ENCODE data around the gene HOXC12.

Gene HOXC12

DNA sequence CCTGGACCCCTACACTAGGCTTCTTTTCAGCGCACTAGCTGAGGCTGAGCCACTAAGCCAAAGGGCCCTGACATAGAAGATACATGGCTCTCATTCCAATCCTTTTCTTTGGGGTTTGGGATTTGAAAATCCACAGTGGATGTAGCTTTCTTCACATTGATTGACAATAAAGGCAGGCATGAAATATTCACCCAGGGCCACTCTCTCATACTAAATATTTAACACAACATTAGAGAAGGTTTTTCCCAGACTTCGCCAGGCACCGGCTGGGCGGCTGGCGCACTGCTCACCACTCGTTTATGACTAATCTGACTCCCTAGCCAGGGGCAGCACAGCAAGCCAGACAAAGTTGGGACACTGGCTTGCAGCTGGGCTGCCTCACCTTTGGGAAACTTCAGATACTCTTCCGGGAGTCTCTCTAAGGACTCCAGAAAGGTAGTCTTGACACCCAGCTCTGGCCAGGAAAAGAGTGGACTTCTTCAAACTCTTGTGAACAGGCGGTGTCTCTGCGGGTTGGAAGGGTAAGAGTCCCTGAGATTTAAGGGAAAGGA is 17.5 kb downstream of the HOXC12 start:
- DNase-seq (ENCODE audit: low read depth) = peak; percentile 68

- peak; percentile 43 for DNase-seq (ENCODE audit: low read depth)
These were observed 18.1 kb downstream of the HOXC12 start, which contains the start of gene HOXC11 for GRCh38 chr12:53972722-53973235. HOXC11 (plus strand) TSS chr12:53973126; CDS start chr12:53973242, 116 bp downstream.

DNA sequence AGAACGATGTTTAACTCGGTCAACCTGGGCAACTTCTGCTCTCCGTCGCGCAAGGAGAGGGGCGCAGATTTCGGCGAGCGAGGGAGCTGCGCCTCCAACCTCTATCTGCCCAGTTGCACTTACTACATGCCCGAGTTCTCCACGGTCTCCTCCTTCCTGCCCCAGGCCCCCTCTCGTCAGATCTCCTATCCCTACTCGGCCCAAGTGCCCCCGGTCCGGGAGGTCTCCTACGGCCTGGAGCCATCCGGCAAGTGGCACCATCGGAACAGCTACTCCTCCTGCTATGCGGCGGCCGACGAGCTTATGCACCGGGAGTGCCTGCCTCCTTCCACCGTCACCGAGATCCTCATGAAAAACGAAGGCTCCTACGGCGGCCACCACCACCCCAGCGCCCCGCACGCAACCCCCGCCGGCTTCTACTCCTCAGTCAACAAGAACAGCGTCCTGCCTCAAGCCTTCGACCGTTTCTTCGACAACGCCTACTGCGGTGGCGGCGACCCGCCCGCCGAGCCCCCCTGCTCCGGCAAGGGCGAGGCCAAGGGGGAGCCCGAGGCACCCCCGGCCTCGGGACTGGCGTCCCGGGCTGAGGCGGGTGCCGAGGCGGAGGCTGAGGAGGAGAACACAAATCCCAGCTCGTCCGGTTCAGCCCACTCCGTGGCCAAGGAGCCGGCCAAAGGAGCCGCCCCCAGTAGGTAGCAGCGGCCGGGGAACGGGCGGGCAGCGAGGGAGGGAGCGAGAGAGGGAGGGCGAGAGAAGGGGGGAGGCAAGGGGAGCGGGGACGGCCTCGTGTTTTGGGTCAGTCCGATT is 18.7 kb downstream of the HOXC12 start:
- DNase-seq (ENCODE audit: low read depth) = peak; percentile 72

GRCh38 chr12:53974084-53975063 is 19.7 kb downstream of the HOXC12 start, which contains the start of gene HOTAIR:
HOTAIR (minus strand) TSS chr12:53974954.
- DNase-seq (ENCODE audit: low read depth) = peak; percentile 75

DNA sequence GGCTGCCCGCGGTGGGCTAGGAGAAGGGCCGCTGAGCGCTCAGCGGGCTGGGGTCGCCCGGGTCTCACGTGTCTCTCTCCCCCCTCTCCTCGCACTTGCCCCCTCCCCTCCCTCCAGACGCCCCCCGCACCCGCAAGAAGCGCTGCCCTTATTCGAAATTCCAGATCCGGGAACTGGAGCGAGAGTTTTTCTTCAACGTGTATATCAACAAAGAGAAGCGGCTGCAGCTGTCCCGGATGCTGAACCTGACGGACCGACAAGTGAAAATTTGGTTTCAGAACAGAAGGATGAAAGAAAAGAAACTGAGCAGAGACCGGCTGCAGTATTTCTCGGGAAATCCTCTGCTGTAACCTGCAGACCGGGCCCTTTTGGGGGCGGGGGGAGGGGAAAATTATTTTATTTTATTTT is 20.4 kb downstream of the HOXC12 start:
- peak; percentile 39 for DNase-seq (ENCODE audit: low read depth)

- DNase-seq (ENCODE audit: low read depth) = no peak
These were observed 20.9 kb downstream of the HOXC12 start for GRCh38 chr12:53975479-53976152.

DNA sequence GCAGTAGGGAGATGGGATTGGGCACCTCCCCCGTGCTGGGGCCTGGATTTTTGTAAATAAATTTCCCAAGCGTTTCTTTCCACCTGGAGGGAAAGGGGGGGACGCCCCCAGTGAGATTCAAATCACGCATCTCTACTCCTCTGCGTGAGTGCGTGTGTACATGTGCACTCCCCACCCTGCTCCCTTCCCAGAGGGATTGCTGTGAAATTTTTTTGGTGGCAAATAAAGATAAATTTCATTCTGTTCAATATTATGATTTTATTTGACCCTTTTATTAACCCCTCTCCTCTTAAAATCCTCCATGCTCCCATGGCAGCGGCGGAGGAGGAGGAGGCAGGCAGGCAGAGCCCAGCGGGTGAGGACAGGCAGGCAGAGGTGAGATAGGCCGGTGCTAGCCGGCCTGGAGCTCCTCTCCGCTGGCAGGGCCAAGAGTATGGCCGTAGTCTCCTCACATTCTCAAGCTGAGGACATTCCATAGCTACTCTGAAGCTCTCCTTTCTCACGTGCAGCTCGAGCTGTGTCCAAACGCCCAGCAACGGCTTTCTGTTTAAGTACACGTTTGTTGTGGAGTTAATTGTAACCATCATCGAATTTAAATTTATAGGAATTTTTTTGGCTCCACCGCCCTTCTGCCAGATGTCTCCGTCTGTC is 21.6 kb downstream of the HOXC12 start:
- DNase-seq (ENCODE audit: low read depth) = peak; percentile 72

DNA sequence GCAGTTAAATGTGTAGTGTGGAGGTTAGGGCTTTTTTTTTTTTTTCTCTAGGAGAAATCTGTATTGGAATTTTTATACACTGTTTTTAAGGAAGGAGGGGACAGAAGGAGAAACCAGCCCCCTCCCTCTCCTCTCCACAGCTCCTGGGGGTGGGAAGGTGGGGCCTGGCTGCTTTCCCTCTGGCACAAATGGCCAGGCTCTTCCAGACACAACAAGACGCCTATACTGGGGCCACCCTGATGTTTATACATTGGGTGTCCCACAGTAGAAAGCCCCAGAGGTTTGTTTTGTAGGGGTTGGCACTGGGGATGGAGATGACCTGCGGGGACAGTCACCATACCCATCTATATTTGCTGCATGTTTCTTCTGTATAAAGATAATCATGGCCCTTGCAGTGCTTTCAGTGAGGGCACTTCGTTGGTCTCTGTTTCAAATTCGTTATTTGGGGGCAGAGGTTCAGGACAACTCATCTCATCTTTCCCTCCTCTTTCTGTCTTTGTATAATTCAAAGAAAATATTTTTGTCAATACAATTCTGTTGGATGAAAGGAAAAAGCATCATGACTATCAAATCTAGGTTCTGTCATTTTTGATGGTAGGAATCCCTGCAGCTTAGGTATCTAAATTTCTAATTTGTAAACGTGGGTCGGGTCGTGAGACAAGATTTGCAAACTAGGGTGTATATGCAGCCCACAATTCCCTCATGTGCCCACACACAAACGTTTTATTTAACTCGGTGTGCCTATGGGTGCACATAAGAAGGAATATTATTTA is 22.3 kb downstream of the HOXC12 start:
- no peak for DNase-seq (ENCODE audit: low read depth)

- no peak for DNase-seq (ENCODE audit: low read depth)
These were observed 23.1 kb downstream of the HOXC12 start for GRCh38 chr12:53977596-53978445.

- peak; percentile 76 for DNase-seq (ENCODE audit: low read depth)
These were observed 24.0 kb downstream of the HOXC12 start for GRCh38 chr12:53978477-53979356.

GRCh38 chr12:53980104-53980801 is 25.6 kb downstream of the HOXC12 start:
- peak; percentile 58 for DNase-seq (ENCODE audit: low read depth)

GRCh38 chr12:53980802-53981496 is 26.2 kb downstream of the HOXC12 start:
- DNase-seq (ENCODE audit: low read depth) = peak; percentile 40

- DNase-seq (ENCODE audit: low read depth) = peak; percentile 60
These were observed 27.2 kb downstream of the HOXC12 start for GRCh38 chr12:53981634-53982565.

GRCh38 chr12:53982648-53983567 is 28.2 kb downstream of the HOXC12 start:
- no peak for DNase-seq (ENCODE audit: low read depth)

DNA sequence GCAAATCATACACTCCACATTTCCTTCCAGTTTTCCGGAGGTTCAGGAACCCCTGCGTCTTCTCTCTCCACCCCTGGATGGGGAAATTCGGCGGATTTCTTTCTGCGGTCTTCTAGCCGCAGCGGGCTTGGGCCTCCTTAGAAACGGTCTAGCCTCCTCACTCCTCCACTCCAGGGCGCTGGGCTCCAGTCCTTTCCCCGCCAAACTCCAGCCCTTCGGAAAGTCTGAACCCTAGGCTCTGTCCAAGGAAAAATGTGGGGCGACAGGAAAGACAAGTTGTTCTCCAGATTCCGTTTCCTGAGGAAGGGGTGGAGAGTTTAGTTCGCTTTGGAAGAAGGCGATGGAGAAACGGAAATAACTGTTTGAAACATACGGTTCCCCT is 28.9 kb downstream of the HOXC12 start:
- peak; percentile 36 for DNase-seq (ENCODE audit: low read depth)

Measured in EH (cell line).